Stimulated activated CD8-positive, alpha-beta memory T cell treated with anti-CD3 and anti-CD28 coated beads, Interleukin-15, amount 100 ng/mL, for 1 hour (primary cell): ENCODE data around the gene CADM1.
A peak's percentile ranks its signal among the peaks of the same experiment; 100 is the strongest.

ENCODE experiments used
- DNase-seq: peaks from one replicate; pipeline ENCODE4 v3.0.0-alpha.2; 2020; ENCODE audit warnings: low read depth

CADM1 gene

GRCh38 chr11:115504276-115505158 is at the start of gene CADM1:
Gene CADM1 (minus strand): TSS chr11:115504415.
- peak; percentile 60 for DNase-seq

- DNase-seq = no peak
Observed at GRCh38 chr11:115552773-115553438, 48.7 kb upstream of the CADM1 start.

GRCh38 chr11:115552151-115552772 is 48.0 kb upstream of the CADM1 start:
- DNase-seq = no peak

GRCh38 chr11:115550291-115551059 is 46.3 kb upstream of the CADM1 start:
- DNase-seq = no peak

- no peak for DNase-seq
Observed at GRCh38 chr11:115548878-115549528, 44.8 kb upstream of the CADM1 start.

- no peak for DNase-seq
Observed at GRCh38 chr11:115545581-115546210, 41.5 kb upstream of the CADM1 start.

GRCh38 chr11:115544422-115544948 is 40.3 kb upstream of the CADM1 start:
- no peak for DNase-seq

- DNase-seq = no peak
Observed at GRCh38 chr11:115541518-115541917, 37.3 kb upstream of the CADM1 start.

- DNase-seq = no peak
Observed at GRCh38 chr11:115539844-115540243, 35.6 kb upstream of the CADM1 start.

GRCh38 chr11:115535781-115536180 is 31.6 kb upstream of the CADM1 start:
- no peak for DNase-seq

- no peak for DNase-seq
Observed at GRCh38 chr11:115530752-115531151, 26.5 kb upstream of the CADM1 start.

GRCh38 chr11:115528225-115528624 is 24.0 kb upstream of the CADM1 start:
- no peak for DNase-seq

GRCh38 chr11:115527534-115528125 is 23.4 kb upstream of the CADM1 start:
- DNase-seq = no peak

GRCh38 chr11:115525531-115526006 is 21.4 kb upstream of the CADM1 start:
- no peak for DNase-seq

- DNase-seq = no peak
Observed at GRCh38 chr11:115524572-115524971, 20.4 kb upstream of the CADM1 start.

- no peak for DNase-seq
Observed at GRCh38 chr11:115523727-115524399, 19.6 kb upstream of the CADM1 start.

- DNase-seq = no peak
Observed at GRCh38 chr11:115522302-115522701, 18.1 kb upstream of the CADM1 start.

- DNase-seq = no peak
Observed at GRCh38 chr11:115521825-115522224, 17.6 kb upstream of the CADM1 start.

- no peak for DNase-seq
Observed at GRCh38 chr11:115518983-115519628, 14.9 kb upstream of the CADM1 start.
